Panc1 (cell line): Measurements from ENCODE around the gene KIAA0232. TPM values are rescaled to one million over a fixed set of nuclear protein-coding genes. Genes with fewer than 3 reads are reported as not detected.

Experiments
- ATAC-seq: fragments of 200-7000 bp; cut with Tn5 transposase; 2 replicates; pipeline ENCODE4 v1.9.1; 2020; ENCODE audit warnings: mild to moderate bottlenecking, moderate library complexity
- BruUV-seq: library from RNA; stranded (reverse); fragments of 400-500 nt; replicated peaks from 2 replicates; lab custom pipeline; 2021; lab: Mats Ljungman, UMichigan
- CTCF ChIA-PET: fragments of 300-600 bp; sonication (Branson Sonifier 250); formaldehyde crosslinking; loops from one replicate; lab custom pipeline; 2022; ENCODE audit warnings: antibody characterized with exemption; lab: Charles Lee
- POLR2A ChIA-PET: fragments of 300-600 bp; sonication (Branson Sonifier 250); formaldehyde crosslinking; loops from one replicate; lab custom pipeline; 2022; ENCODE audit warnings: antibody characterized with exemption; lab: Charles Lee
- DNase-seq: peaks from one replicate; pipeline ENCODE4 v3.0.0-alpha.2; 2010; ENCODE audit warnings: low read depth, low spot score
- H3K27ac ChIP-seq: 2 replicates; pipeline ENCODE4 v1.5.1; 2011; ENCODE audit warnings: mild to moderate bottlenecking, low read length, inconsistent platforms
- H3K27me3 ChIP-seq: fragments of 200-500 bp; sonication (Bioruptor generic); 2 replicates; pipeline ENCODE4 v1.6.0; 2014; ENCODE audit warnings: low read length, inconsistent platforms; ENCODE audit not compliant: control insufficient read depth, insufficient read depth
- H3K36me3 ChIP-seq: fragments of 200-500 bp; sonication (Bioruptor generic); 2 replicates; pipeline ENCODE4 v1.5.1; 2014; ENCODE audit warnings: inconsistent platforms, mild to moderate bottlenecking, low read length, moderate library complexity; ENCODE audit not compliant: control insufficient read depth, insufficient read depth
- H3K4me1 ChIP-seq: 2 replicates; pipeline ENCODE4 v1.5.1; 2011; ENCODE audit warnings: inconsistent platforms, mild to moderate bottlenecking, low read length, moderate library complexity; ENCODE audit not compliant: control insufficient read depth, insufficient read depth
- H3K4me3 ChIP-seq, 2 experiments: 2 replicates each; pipeline ENCODE4 v1.5.1; 2011 to 2012; ENCODE audit warnings: low read depth in 2 of 2, low read length in 2 of 2, mild to moderate bottlenecking in 2 of 2, inconsistent platforms in 1 of 2, moderate library complexity in 1 of 2
- H3K9me3 ChIP-seq: fragments of 200-500 bp; sonication (Bioruptor generic); 2 replicates; pipeline ENCODE4 v1.5.1; 2014; ENCODE audit warnings: low read depth, mild to moderate bottlenecking, inconsistent platforms, low read length, moderate library complexity; ENCODE audit not compliant: control insufficient read depth, insufficient read depth
- CTCF ChIP-seq: fragments of 450-650 bp; IDR thresholded peaks from 2 replicates; pipeline ENCODE4 v1.5.1; 2017; ENCODE audit warnings: mild to moderate bottlenecking
- POLR2AphosphoS5 ChIP-seq: IDR thresholded peaks from 2 replicates; pipeline ENCODE4 v1.6.1; 2012; ENCODE audit warnings: mild to moderate bottlenecking, low read depth, low read length, moderate library complexity
- SIN3A ChIP-seq: IDR thresholded peaks from 2 replicates; pipeline ENCODE4 v1.6.1; 2012; ENCODE audit warnings: low read depth, mild to moderate bottlenecking, low read length, moderate library complexity, borderline replicate concordance; ENCODE audit not compliant: insufficient read depth
- TCF7L2 ChIP-seq: IDR thresholded peaks from 2 replicates; pipeline ENCODE4 v1.6.1; 2011; ENCODE audit warnings: mild to moderate bottlenecking, low read depth, low read length, inconsistent platforms
- in situ Hi-C: cut with HindIII; loops from 2 replicates; pipeline ENCODE4 v1.10.0; 2016; ENCODE audit warnings: low sequenced_read_pairs, low pct_unique_long_range_greater_than_20kb
- intact Hi-C: fragments of 100-400 bp; cut with micrococcal nuclease; formaldehyde crosslinking; loops from one replicate; pipeline ENCODE4 v1.10.0; 2022; ENCODE audit not compliant: unreplicated experiment
- total RNA-seq: library from RNA; stranded (reverse); gene quantifications from one replicate; pipeline ENCODE4 v1.2.1, GENCODE V29; 2021; ENCODE audit not compliant: unreplicated experiment
- TF ChIP-seq, protein P1 (sequence below), 2 experiments: IDR thresholded peaks; 2 replicates each; pipeline ENCODE4 v1.6.1; 2011 to 2012; ENCODE audit warnings: low read depth in 2 of 2, control low read depth in 1 of 2, low read length in 1 of 2, mild to moderate bottlenecking in 1 of 2, moderate library complexity in 1 of 2; ENCODE audit not compliant: insufficient read depth in 1 of 2

KIAA0232 gene
- total RNA-seq, 1 experiment from 2014 or later = 20.2 TPM

GRCh38 chr4:6888506-6889071, 106.1 kb downstream of the KIAA0232 start:
- H3K4me3 ChIP-seq = no peak overlapping the region
- no peaks in the 10 kb centered on the region for H3K9me3 ChIP-seq
- no peaks in the 10 kb centered on the region for H3K36me3 ChIP-seq
- no peak for DNase-seq
- ATAC-seq = no peak
- in situ Hi-C loops (no loop called here), intact Hi-C loops (no loop called here)
- POLR2A ChIA-PET = no interaction called here
- H3K27ac ChIP-seq = no peak overlapping the region
- BruUV-seq = no TSS peak
- H3K27me3 ChIP-seq = no peaks in the 10 kb centered on the region
- CTCF ChIA-PET = no interaction called here
- TF ChIP-seq, protein P1, sequence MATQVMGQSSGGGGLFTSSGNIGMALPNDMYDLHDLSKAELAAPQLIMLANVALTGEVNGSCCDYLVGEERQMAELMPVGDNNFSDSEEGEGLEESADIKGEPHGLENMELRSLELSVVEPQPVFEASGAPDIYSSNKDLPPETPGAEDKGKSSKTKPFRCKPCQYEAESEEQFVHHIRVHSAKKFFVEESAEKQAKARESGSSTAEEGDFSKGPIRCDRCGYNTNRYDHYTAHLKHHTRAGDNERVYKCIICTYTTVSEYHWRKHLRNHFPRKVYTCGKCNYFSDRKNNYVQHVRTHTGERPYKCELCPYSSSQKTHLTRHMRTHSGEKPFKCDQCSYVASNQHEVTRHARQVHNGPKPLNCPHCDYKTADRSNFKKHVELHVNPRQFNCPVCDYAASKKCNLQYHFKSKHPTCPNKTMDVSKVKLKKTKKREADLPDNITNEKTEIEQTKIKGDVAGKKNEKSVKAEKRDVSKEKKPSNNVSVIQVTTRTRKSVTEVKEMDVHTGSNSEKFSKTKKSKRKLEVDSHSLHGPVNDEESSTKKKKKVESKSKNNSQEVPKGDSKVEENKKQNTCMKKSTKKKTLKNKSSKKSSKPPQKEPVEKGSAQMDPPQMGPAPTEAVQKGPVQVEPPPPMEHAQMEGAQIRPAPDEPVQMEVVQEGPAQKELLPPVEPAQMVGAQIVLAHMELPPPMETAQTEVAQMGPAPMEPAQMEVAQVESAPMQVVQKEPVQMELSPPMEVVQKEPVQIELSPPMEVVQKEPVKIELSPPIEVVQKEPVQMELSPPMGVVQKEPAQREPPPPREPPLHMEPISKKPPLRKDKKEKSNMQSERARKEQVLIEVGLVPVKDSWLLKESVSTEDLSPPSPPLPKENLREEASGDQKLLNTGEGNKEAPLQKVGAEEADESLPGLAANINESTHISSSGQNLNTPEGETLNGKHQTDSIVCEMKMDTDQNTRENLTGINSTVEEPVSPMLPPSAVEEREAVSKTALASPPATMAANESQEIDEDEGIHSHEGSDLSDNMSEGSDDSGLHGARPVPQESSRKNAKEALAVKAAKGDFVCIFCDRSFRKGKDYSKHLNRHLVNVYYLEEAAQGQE (IDR thresholded peaks at IDR 0.05; ENCODE audit: insufficient read depth in 1 of 2, low read depth in 2 of 2, low read length in 1 of 2) = no peak
- TF ChIP-seq SIN3A (no peak), CTCF (no peak), TCF7L2 (no peak), POLR2AphosphoS5 (no peak)
- no peaks in the 10 kb centered on the region for H3K4me1 ChIP-seq

DNA sequence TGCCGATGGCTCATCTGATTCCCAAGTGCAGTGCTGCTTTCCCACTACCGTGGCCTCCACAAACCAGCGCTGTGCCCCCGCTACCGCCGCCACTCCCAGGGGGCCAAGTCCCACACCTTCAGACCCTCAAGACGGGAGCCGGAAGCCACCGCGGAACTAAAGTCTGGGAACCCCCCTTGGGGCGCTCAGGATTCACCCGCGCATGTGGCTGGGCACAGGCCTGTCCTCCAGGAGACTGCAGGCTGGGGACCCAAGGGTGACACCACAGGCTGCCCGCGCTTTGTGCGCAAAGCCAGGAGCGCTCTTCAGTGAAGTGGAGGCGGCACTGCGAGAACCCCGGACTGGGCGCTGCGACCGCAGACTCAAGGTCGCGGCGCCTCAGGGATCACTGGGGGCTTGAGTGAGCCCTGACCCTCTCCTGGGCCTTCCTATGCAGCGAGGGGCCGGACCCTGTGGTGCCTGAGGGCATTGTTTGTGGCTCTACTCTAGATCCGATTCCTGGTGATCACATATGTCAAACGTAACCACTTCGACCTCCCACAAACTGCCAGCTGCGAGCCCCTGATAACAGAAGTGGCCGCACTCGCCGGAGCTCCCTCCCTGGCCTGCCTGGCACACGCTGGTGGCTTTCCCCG, 106.7 kb downstream of the KIAA0232 start:
- in situ Hi-C loops = no loop called here
- POLR2A ChIA-PET = no interaction called here
- no TSS peak for BruUV-seq
- TF ChIP-seq TCF7L2 (no peak), POLR2AphosphoS5 (no peak), SIN3A (no peak), CTCF (no peak)
- TF ChIP-seq, protein P1 (IDR thresholded peaks at IDR 0.05; ENCODE audit: insufficient read depth in 1 of 2, low read depth in 2 of 2, low read length in 1 of 2) = no peak
- ATAC-seq = no peak
- Histone ChIP-seq H3K27ac (no peak overlapping the region), H3K27me3 (no peaks in the 10 kb centered on the region), H3K9me3 (no peaks in the 10 kb centered on the region), H3K4me1 (no peaks in the 10 kb centered on the region), H3K36me3 (no peaks in the 10 kb centered on the region), H3K4me3 (no peak overlapping the region)
- intact Hi-C loops = no loop called here
- CTCF ChIA-PET = no interaction called here
- DNase-seq = no peak
